Gastrocnemius medialis (tissue), 4 donors: ENCODE measurements around the gene SP3.

Source experiments
- POLR2A ChIP-seq, 2 donors: fragments of 450-650 bp; IDR thresholded peaks; one replicate each; pipeline ENCODE4 v1.6.1; 2017; ENCODE audit warnings: antibody characterized with exemption in 2 of 2, mild to moderate bottlenecking in 2 of 2, moderate library complexity in 2 of 2
- TF ChIP-seq, protein P1 (sequence below), 5 experiments: fragments of 450-650 bp in 3 of 5; fragments of 200-600 bp in 2 of 5; sonication (generic) in 2 of 5; IDR thresholded peaks in 4 of 5; conservative IDR thresholded peaks in 1 of 5; 1 replicate in 4 of 5; 2 replicates in 1 of 5; pipeline ENCODE4 v1.5.1; 2016 to 2019; ENCODE audit warnings: antibody characterized with exemption in 5 of 5, mild to moderate bottlenecking in 3 of 5, moderate library complexity in 3 of 5

DNA sequence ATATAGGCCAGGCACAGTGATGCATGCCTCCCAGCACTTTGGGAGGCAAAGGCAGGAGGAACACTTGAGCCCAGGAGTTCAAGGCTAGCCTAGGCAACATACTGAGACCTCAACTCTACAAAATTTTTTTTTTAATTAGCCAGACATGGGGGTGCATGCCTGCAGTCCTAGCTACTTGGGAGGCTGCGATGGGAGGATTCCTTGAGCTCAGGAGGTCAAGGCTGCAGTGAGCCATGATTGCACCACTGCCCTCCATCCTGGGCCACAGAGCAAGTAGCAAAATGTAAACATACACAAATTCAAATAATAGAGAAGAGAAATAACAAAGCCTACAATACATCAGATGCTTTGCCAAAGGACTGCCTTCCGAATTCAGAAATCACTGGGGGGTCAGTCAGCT lies 7.0 kb upstream of the SP3 start:
- TF ChIP-seq, protein P1, sequence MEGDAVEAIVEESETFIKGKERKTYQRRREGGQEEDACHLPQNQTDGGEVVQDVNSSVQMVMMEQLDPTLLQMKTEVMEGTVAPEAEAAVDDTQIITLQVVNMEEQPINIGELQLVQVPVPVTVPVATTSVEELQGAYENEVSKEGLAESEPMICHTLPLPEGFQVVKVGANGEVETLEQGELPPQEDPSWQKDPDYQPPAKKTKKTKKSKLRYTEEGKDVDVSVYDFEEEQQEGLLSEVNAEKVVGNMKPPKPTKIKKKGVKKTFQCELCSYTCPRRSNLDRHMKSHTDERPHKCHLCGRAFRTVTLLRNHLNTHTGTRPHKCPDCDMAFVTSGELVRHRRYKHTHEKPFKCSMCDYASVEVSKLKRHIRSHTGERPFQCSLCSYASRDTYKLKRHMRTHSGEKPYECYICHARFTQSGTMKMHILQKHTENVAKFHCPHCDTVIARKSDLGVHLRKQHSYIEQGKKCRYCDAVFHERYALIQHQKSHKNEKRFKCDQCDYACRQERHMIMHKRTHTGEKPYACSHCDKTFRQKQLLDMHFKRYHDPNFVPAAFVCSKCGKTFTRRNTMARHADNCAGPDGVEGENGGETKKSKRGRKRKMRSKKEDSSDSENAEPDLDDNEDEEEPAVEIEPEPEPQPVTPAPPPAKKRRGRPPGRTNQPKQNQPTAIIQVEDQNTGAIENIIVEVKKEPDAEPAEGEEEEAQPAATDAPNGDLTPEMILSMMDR (IDR thresholded peaks at IDR 0.05 in 4 of 5, conservative IDR thresholded peaks at IDR 0.05 in 1 of 5): no peak
- no peak for TF ChIP-seq POLR2A (IDR thresholded peaks at IDR 0.05)
